ENCODE data around the gene DTNBP1. TPM values are rescaled to one million over a fixed set of nuclear protein-coding genes. Genes with fewer than 3 reads are reported as not detected.

DTNBP1 gene
- total and polyA plus RNA-seq, 2 of the 13 experiments (the other 11 are each of a cell fraction or from before 2014, with no cell fraction given): 6.6 to 19.1 TPM

DNA sequence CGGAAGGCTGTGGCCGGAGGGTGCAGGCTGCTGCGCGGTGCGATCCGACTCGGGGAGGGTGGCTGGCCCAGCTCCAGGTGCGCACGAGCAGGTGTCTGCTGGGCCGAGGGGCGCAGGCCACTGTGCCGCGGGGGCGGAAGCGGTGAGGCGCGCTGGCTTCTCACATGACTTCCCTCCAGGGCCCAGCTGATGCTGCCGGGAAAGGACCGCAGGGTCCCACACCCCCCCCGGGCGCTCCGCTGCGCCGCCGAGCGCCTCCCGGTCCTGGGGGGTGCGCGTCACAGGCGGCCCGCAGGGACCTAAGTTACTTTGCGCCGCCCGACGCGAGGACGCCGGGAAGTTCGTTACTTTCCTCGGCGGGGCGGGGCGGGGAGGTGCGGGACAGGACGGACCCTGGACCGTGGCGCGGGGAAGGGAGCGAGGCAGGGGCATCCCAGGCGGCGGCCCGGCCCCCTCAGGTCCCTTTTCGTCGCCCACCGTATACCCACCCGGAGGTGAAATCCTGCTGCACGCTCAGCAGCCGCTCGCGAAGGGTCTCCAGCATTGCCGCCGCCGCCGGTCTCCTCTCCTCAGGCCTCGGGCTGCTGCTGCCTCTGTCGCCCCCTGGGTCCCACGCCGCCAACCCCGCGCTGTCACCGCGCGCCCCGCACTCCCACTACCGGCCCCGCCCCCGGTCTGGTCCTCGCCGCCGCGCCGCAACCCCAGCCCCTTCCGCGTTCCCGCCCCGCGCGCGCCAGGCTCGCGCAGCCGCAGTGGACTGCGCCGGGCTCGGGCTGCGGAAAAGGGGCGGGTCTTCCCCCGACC, at the start of gene DTNBP1 (continued):
- TF ChIP-seq RERE (CRISPR knock-in tag; IDR thresholded peaks at IDR 0.05; ENCODE audit: low read depth): no peak; the same call in 1 of the 2 replicates
- peak; percentile 63 for TF ChIP-seq ATF7-NPFF (CRISPR knock-in tag; IDR thresholded peaks at IDR 0.05; ENCODE audit: low read depth)
- TF ChIP-seq ZNF101 (CRISPR knock-in tag; IDR thresholded peaks at IDR 0.05; ENCODE audit: borderline replicate concordance, low read depth): no peak
- no peak for TF ChIP-seq STAG1 (CRISPR knock-in tag; IDR thresholded peaks at IDR 0.05)
- TF ChIP-seq ZNF335 (CRISPR knock-in tag; IDR thresholded peaks at IDR 0.05): 0 out of 2 replicates have a peak, but pooled peaks have one; percentile 50
- no peak for TF ChIP-seq CREM (IDR thresholded peaks at IDR 0.05)
- no peak for TF ChIP-seq CREM (CRISPR knock-in tag; IDR thresholded peaks at IDR 0.05)
- no peak for TF ChIP-seq ZFP36L2 (CRISPR knock-in tag; IDR thresholded peaks at IDR 0.05)
- no peak for TF ChIP-seq ZFP41 (CRISPR knock-in tag; IDR thresholded peaks at IDR 0.05; ENCODE audit: borderline replicate concordance)
- no peak; the same call in none of the 2 replicates for TF ChIP-seq KMT2B (CRISPR knock-in tag; IDR thresholded peaks at IDR 0.05)
- no peak; the same call in 1 of the 2 replicates for TF ChIP-seq HOXA9 (CRISPR knock-in tag; IDR thresholded peaks at IDR 0.05; ENCODE audit: borderline replicate concordance)
- TF ChIP-seq ZNF558 (CRISPR knock-in tag; IDR thresholded peaks at IDR 0.05; ENCODE audit: borderline replicate concordance): 0 out of 2 replicates have a peak, but pooled peaks have one; percentile 34
- TF ChIP-seq NAIF1 (CRISPR knock-in tag; IDR thresholded peaks at IDR 0.05; ENCODE audit: borderline replicate concordance): peak; percentile 58; the same call in 1 of the 2 replicates
- no peak; the same call in 1 of the 2 replicates for TF ChIP-seq ZNF124 (CRISPR knock-in tag; IDR thresholded peaks at IDR 0.05)
- TF ChIP-seq KAT2B (IDR thresholded peaks at IDR 0.05; ENCODE audit: borderline replicate concordance, low read depth, low read length): no peak
- TF ChIP-seq THYN1 (CRISPR knock-in tag; IDR thresholded peaks at IDR 0.05; ENCODE audit: borderline replicate concordance, low read depth): no peak
- no peak for TF ChIP-seq RARG (CRISPR knock-in tag; IDR thresholded peaks at IDR 0.05; ENCODE audit: low read depth)
- TF ChIP-seq IKZF4 (CRISPR knock-in tag; IDR thresholded peaks at IDR 0.05; ENCODE audit: borderline replicate concordance, low read depth, not compliant biosample characterization): peak; percentile 16
- TF ChIP-seq ZFAT (CRISPR knock-in tag; conservative IDR thresholded peaks at IDR 0.05): 0 out of 2 replicates have a peak, but pooled peaks have one; percentile 28
- TF ChIP-seq MTA1 (CRISPR knock-in tag; IDR thresholded peaks at IDR 0.05; ENCODE audit: borderline replicate concordance): peak; percentile 96
- TF ChIP-seq CBFB (CRISPR knock-in tag; IDR thresholded peaks at IDR 0.05): peak; percentile 28; the same call in 1 of the 2 replicates
- TF ChIP-seq KDM6A (CRISPR knock-in tag; IDR thresholded peaks at IDR 0.05; ENCODE audit: low read depth): no peak
- peak; percentile 84 for TF ChIP-seq ASH2L (IDR thresholded peaks at IDR 0.05; ENCODE audit: insufficient read length, low read depth, low read length)
- no peak for TF ChIP-seq LCORL (IDR thresholded peaks at IDR 0.05)
- TF ChIP-seq LCORL (CRISPR knock-in tag; IDR thresholded peaks at IDR 0.05): peak; percentile 59; the same call in 1 of the 2 replicates
- no peak for TF ChIP-seq ZNF432 (CRISPR knock-in tag; IDR thresholded peaks at IDR 0.05; ENCODE audit: borderline replicate concordance)
- no peak for TF ChIP-seq FLYWCH1 (CRISPR knock-in tag; IDR thresholded peaks at IDR 0.05)

Data from HepG2 (cell line).